CD4-positive, alpha-beta memory T cell (primary cell): ENCODE measurements around the gene EVC. TPM values are rescaled to one million over a fixed set of nuclear protein-coding genes. Genes with fewer than 3 reads are reported as not detected.

Experiments used
- CTCF ChIA-PET: fragments of 350-600 bp; sonication (Branson Sonifier 250); formaldehyde crosslinking; loops from one replicate; lab custom pipeline; 2021; ENCODE audit warnings: inconsistent platforms; ENCODE audit not compliant: partially characterized antibody; lab: Charles Lee
- POLR2A ChIA-PET: fragments of 350-600 bp; sonication (Branson Sonifier 250); formaldehyde crosslinking; loops from one replicate; lab custom pipeline; 2021; ENCODE audit not compliant: partially characterized antibody; lab: Charles Lee
- DNase-seq, 5 donors: peaks; one replicate each; pipeline versions ENCODE4 v3.0.0 to v3.0.0-alpha.2; 2020 to 2022; ENCODE audit warnings: mixed read lengths in 1 of 5
- H3K27ac ChIP-seq: one replicate; pipeline ENCODE4 v1.7.0; 2013; ENCODE audit warnings: low read depth, low read length
- H3K27me3 ChIP-seq: 2 replicates; pipeline ENCODE4 v1.7.0; 2013; ENCODE audit warnings: mild to moderate bottlenecking, low read length, moderate library complexity; ENCODE audit not compliant: insufficient read depth
- H3K36me3 ChIP-seq: 2 replicates; pipeline ENCODE4 v1.7.0; 2013; ENCODE audit warnings: mild to moderate bottlenecking, low read length, moderate library complexity; ENCODE audit not compliant: insufficient read depth
- H3K4me1 ChIP-seq: 2 replicates; pipeline ENCODE4 v1.7.0; 2013; ENCODE audit warnings: mild to moderate bottlenecking, low read length, moderate library complexity; ENCODE audit not compliant: insufficient read depth
- H3K4me3 ChIP-seq, 2 donors: one replicate each; pipeline ENCODE4 v1.7.0; 2013; ENCODE audit warnings: low read length in 2 of 2, mild to moderate bottlenecking in 1 of 2
- H3K9me3 ChIP-seq, 2 donors: one replicate each; pipeline ENCODE4 v1.7.0; 2013; ENCODE audit warnings: low read length in 2 of 2, control low read depth in 1 of 2; ENCODE audit not compliant: control insufficient read depth in 1 of 2
- H3K27ac Mint-ChIP-seq, 7 donors: one replicate each; pipeline ENCODE4 v1.8.0; 2020 to 2021; ENCODE audit warnings: mixed read lengths in 7 of 7, mild to moderate bottlenecking in 6 of 7, inconsistent platforms in 3 of 7, moderate library complexity in 3 of 7
- H3K27me3 Mint-ChIP-seq, 2 donors: one replicate each; pipeline ENCODE4 v1.8.0; 2020 to 2021; ENCODE audit warnings: mixed read lengths in 2 of 2
- H3K36me3 Mint-ChIP-seq, 2 donors: one replicate each; pipeline ENCODE4 v1.8.0; 2020 to 2021; ENCODE audit warnings: mixed read lengths in 2 of 2, inconsistent platforms in 1 of 2, mild to moderate bottlenecking in 1 of 2
- H3K4me1 Mint-ChIP-seq, 4 donors: one replicate each; pipeline ENCODE4 v1.8.0; 2020 to 2021; ENCODE audit warnings: mixed read lengths in 4 of 4, mild to moderate bottlenecking in 1 of 4
- H3K4me3 Mint-ChIP-seq, 8 donors: one replicate each; pipeline ENCODE4 v1.8.0; 2020 to 2021; ENCODE audit warnings: mixed read lengths in 8 of 8, mild to moderate bottlenecking in 7 of 8, moderate library complexity in 6 of 8, inconsistent platforms in 3 of 8
- H3K9me3 Mint-ChIP-seq, 8 donors: one replicate each; pipeline ENCODE4 v1.8.0; 2020 to 2021; ENCODE audit warnings: mixed read lengths in 8 of 8, mild to moderate bottlenecking in 5 of 8, inconsistent platforms in 3 of 8, moderate library complexity in 1 of 8
- intact Hi-C: fragments of 100-400 bp; cut with micrococcal nuclease; formaldehyde crosslinking; loops from one replicate; pipeline ENCODE4 v1.15.1; 2023
- polyA plus RNA-seq, 2 donors: library from polyadenylated mRNA; unstranded; fragments of 300-500 nt; fragmentation: Illumina TruSeq; gene quantifications; one replicate each; pipeline ENCODE4 v1.2.3, GENCODE V29; 2021
- total RNA-seq, 2 experiments: library from RNA; stranded (reverse); gene quantifications; one replicate each; pipeline ENCODE4 v1.2.3, GENCODE V29; 2021

Gene EVC
- total RNA-seq (1 to 10 TPM; 2.1 to 2.9 TPM), polyA plus RNA-seq (under 1 TPM in 1 of 2 donors, not detected in 1; 0.17 TPM)

DNA sequence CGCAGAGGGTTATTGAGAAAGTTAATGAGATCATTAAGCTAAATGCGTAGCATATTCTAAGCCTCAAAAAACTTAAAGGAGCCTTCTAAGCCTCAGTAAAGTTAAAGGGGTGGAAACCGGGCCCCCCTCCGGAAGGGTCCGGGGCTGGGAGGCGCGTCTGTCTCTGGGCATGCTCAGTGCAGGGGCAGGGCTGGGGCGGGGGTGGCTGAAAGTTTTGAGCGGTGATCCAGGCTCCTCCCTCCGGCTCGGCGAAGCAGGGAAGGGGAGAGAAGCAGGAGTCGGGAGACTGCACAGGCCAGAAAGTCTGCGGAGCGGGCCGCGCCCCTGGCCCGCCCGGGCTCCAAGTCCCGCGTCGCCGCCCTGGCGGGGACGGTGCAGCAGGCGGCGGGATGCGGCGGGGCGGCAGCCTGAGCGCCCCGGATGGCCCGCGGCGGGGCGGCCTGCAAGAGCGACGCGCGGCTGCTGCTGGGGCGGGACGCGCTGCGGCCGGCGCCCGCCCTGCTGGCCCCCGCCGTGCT lies at the start of gene EVC:
EVC (plus strand) TSS at position 241 of the 518 bp plus-strand sequence; CDS start at position 421, 180 bp downstream.
- Histone ChIP-seq H3K9me3 (no peaks in the 10 kb centered on the region), H3K36me3 (no peaks in the 10 kb centered on the region), H3K4me3 (no peak within 1 kb of the TSS), H3K4me1 (peaks cover 5% of the 10 kb centered on the region), H3K27me3 (peaks cover 4% of the 10 kb centered on the region), H3K27ac (no peak within 1 kb of the TSS)
- Mint-ChIP-seq H3K4me1 (peaks cover 14 to 42% (median 24%) of the 10 kb centered on the region in 4 donors), H3K9me3 (peaks cover 0 to 19% (median 15%) of the 10 kb centered on the region in 8 donors), H3K27me3 (peaks cover 11 to 34% of the 10 kb centered on the region in 2 donors), H3K36me3 (peaks cover 0 to 2% of the 10 kb centered on the region in 2 donors), H3K27ac (peak within 1 kb of the TSS in 6 of 7 donors; percentile 29 to 85 (median 48)), H3K4me3 (peak within 1 kb of the TSS; percentile 71 to 90 (median 84))
- intact Hi-C loops = no loop called here
- POLR2A ChIA-PET = no interaction called here
- CTCF ChIA-PET = no interaction called here
- DNase-seq = peak in 1 of 5 donors; percentile 8

- H3K27ac Mint-ChIP-seq = no peak overlapping the region
- Histone ChIP-seq H3K27ac (no peak overlapping the region), H3K4me1 (no peaks in the 10 kb centered on the region), H3K36me3 (no peaks in the 10 kb centered on the region), H3K27me3 (no peaks in the 10 kb centered on the region), H3K4me3 (no peak overlapping the region), H3K9me3 (no peaks in the 10 kb centered on the region)
- peaks cover 2 to 32% (median 8%) of the 10 kb centered on the region in 8 donors for H3K9me3 Mint-ChIP-seq
- CTCF ChIA-PET = no interaction called here
- H3K36me3 Mint-ChIP-seq = peaks cover 8 to 24% of the 10 kb centered on the region in 2 donors
- no peaks in the 10 kb centered on the region for H3K27me3 Mint-ChIP-seq
- POLR2A ChIA-PET = no interaction called here
- DNase-seq = no peak
- no peaks in the 10 kb centered on the region for H3K4me1 Mint-ChIP-seq
- no peak overlapping the region for H3K4me3 Mint-ChIP-seq
- intact Hi-C loops = no loop called here
Measured at GRCh38 chr4:5661237-5661636, 49.8 kb upstream of the EVC start.

DNA sequence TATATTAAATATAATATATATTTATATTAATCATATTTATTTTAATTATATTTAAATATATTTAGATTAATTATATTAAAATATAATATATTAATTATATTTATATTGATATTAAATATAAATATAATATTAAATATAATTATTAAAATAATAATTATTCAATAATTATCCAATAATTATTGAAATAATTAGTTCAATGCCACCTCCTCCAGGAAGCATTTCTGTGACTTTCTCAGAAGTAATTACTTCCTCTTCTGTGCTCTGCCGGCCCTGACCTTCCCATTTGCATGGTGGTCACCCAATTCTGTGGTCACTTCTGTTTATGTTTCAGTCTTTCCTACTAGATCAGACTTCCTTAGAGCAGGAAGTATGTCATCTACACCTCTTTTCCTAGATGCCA lies 48.4 kb upstream of the EVC start:
- Histone ChIP-seq H3K4me3 (no peak overlapping the region), H3K36me3 (no peaks in the 10 kb centered on the region), H3K9me3 (no peaks in the 10 kb centered on the region), H3K27ac (no peak overlapping the region), H3K27me3 (no peaks in the 10 kb centered on the region), H3K4me1 (no peaks in the 10 kb centered on the region)
- H3K27me3 Mint-ChIP-seq = no peaks in the 10 kb centered on the region
- ChIA-PET CTCF (no interaction called here), POLR2A (no interaction called here)
- intact Hi-C loops = no loop called here
- no peak overlapping the region for H3K27ac Mint-ChIP-seq
- peaks cover 6 to 24% of the 10 kb centered on the region in 2 donors for H3K36me3 Mint-ChIP-seq
- no peak for DNase-seq
- H3K4me3 Mint-ChIP-seq = no peak overlapping the region
- H3K4me1 Mint-ChIP-seq = no peaks in the 10 kb centered on the region
- peaks cover 2 to 38% (median 14%) of the 10 kb centered on the region in 8 donors for H3K9me3 Mint-ChIP-seq

DNA sequence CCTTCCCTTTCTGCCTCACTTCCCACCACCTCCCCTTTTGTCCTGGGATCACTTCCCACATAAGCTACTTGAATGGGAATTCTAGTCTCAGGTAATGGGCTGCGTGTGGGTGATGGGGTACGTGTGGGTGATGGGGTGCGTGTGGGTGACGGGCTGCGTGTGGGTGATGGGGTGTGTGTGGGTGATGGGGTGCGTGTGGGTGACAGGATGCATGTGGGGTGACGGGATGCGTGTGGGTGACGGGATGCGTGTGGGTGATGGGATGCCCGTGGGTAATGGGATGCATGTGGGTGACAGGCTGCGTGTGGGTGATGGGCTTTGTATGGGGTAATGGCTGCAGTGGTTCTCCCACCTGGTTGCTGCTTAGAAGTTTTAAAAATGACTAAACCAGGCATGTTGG lies 46.2 kb upstream of the EVC start:
- H3K27ac ChIP-seq = no peak overlapping the region
- H3K4me3 Mint-ChIP-seq = no peak overlapping the region
- no peaks in the 10 kb centered on the region for H3K4me1 ChIP-seq
- H3K4me1 Mint-ChIP-seq = no peaks in the 10 kb centered on the region
- peaks cover 4 to 24% of the 10 kb centered on the region in 2 donors for H3K36me3 Mint-ChIP-seq
- no peaks in the 10 kb centered on the region for H3K9me3 ChIP-seq
- ChIA-PET POLR2A (no interaction called here), CTCF (no interaction called here)
- no peak overlapping the region for H3K4me3 ChIP-seq
- no peaks in the 10 kb centered on the region for H3K36me3 ChIP-seq
- H3K27me3 Mint-ChIP-seq = no peaks in the 10 kb centered on the region
- no peak overlapping the region for H3K27ac Mint-ChIP-seq
- DNase-seq = no peak
- H3K9me3 Mint-ChIP-seq = peaks cover 2 to 42% (median 16%) of the 10 kb centered on the region in 8 donors
- intact Hi-C loops = no loop called here
- H3K27me3 ChIP-seq = no peaks in the 10 kb centered on the region

DNA sequence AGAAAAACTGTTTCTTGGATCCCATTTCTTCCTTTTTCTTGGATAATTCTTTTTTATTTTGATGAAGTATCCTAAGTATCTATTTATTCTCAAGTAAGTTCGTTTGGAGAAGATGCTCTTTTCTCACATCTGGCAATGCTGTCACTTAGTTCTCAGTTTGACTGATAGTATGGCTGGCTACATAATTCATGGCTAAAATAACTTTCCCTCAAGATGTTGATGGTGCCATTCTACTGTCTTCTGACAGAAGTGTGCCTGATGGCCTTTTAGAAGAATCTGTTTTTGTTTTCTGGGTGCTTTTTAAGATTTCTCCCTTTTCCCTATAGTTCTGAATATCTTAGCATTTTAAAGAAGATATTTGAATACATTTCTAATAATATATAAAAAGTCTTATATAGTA lies 44.3 kb upstream of the EVC start:
- H3K36me3 ChIP-seq = no peaks in the 10 kb centered on the region
- H3K27ac ChIP-seq = no peak overlapping the region
- Mint-ChIP-seq H3K27me3 (no peaks in the 10 kb centered on the region), H3K4me3 (no peak overlapping the region), H3K9me3 (peaks cover 2 to 29% (median 14%) of the 10 kb centered on the region in 8 donors), H3K27ac (no peak overlapping the region), H3K36me3 (peaks cover 4 to 16% of the 10 kb centered on the region in 2 donors), H3K4me1 (no peaks in the 10 kb centered on the region)
- no peaks in the 10 kb centered on the region for H3K4me1 ChIP-seq
- POLR2A ChIA-PET = no interaction called here
- CTCF ChIA-PET = no interaction called here
- H3K9me3 ChIP-seq = no peaks in the 10 kb centered on the region
- no peaks in the 10 kb centered on the region for H3K27me3 ChIP-seq
- no peak for DNase-seq
- no peak overlapping the region for H3K4me3 ChIP-seq
- intact Hi-C loops = no loop called here

DNA sequence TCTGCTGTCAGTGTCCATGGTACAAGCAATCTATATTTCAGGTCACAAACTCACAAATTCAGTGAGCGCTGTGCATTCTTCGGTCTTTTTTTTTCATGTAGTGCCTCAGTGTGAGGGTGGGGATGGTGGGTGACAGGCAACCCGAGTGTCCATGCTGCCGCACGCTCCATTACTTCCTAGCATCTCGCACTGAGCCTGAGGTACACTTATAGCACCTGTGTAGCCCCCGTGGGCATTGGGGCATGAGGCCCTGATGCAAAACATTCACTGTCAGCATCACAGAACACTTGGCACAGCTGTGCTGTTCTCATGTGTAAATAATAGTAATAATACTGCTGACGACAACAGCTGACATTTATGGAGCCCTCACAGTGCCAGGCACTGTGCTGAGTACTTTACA lies 34.2 kb upstream of the EVC start:
- H3K4me1 Mint-ChIP-seq = no peaks in the 10 kb centered on the region
- no peak overlapping the region for H3K4me3 ChIP-seq

GRCh38 chr4:5678977-5679376 lies 32.0 kb upstream of the EVC start:
- no peaks in the 10 kb centered on the region for H3K36me3 Mint-ChIP-seq

More for the DNA sequence above, 34.2 kb upstream of the EVC start:
- H3K9me3 ChIP-seq = no peaks in the 10 kb centered on the region
- no peaks in the 10 kb centered on the region for H3K4me1 ChIP-seq
- no peak overlapping the region for H3K27ac ChIP-seq
- Mint-ChIP-seq H3K27me3 (no peaks in the 10 kb centered on the region), H3K36me3 (no peaks in the 10 kb centered on the region), H3K27ac (no peak overlapping the region), H3K4me3 (no peak overlapping the region), H3K9me3 (peaks cover 0 to 1% (median 0%) of the 10 kb centered on the region in 8 donors)
- ChIA-PET POLR2A (no interaction called here), CTCF (no interaction called here)
- DNase-seq = no peak
- H3K27me3 ChIP-seq = no peaks in the 10 kb centered on the region
- intact Hi-C loops = no loop called here
- no peaks in the 10 kb centered on the region for H3K36me3 ChIP-seq

More at GRCh38 chr4:5678977-5679376, 32.0 kb upstream of the EVC start:
- POLR2A ChIA-PET = no interaction called here
- CTCF ChIA-PET = no interaction called here
- Mint-ChIP-seq H3K4me1 (no peaks in the 10 kb centered on the region), H3K9me3 (peaks cover 0 to 1% (median 0%) of the 10 kb centered on the region in 8 donors), H3K27ac (no peak overlapping the region), H3K4me3 (no peak overlapping the region), H3K27me3 (no peaks in the 10 kb centered on the region)
- Histone ChIP-seq H3K4me1 (no peaks in the 10 kb centered on the region), H3K4me3 (no peak overlapping the region), H3K27me3 (no peaks in the 10 kb centered on the region), H3K9me3 (no peaks in the 10 kb centered on the region), H3K36me3 (no peaks in the 10 kb centered on the region), H3K27ac (no peak overlapping the region)
- intact Hi-C loops = no loop called here
- no peak for DNase-seq
